UCSD-AML1 (cell line): ENCODE measurements around the gene ZNF165.
"Not testable (repeated sequence)": the region's sequence is repeated elsewhere in the genome, so short reads cannot be mapped to it uniquely, and the experiment has no call there.

Experiments used
- DNase-seq: peaks from one replicate; lab custom pipeline; 2025; ENCODE audit not compliant: unreplicated experiment; lab: John Stamatoyannopoulos, UW

The ZNF165 gene

DNA sequence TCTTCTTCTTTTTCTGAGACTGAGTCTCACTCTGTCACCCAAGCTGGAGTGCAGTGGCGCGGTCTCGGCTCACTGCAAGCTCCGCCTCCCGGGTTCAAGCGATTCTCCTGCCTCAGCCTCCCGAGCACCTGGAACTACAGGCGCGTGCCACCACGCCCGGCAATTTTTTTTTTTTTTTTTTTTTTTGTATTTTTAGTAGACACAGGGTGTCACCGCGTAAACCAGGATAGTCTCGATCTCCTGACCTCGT lies at the start of gene ZNF165:
ZNF165 (plus strand) TSS at position 188 of the 250 bp plus-strand sequence. CDS start 4,913 bp downstream, outside the sequence.
- DNase-seq, result not testable (repeated sequence)

DNA sequence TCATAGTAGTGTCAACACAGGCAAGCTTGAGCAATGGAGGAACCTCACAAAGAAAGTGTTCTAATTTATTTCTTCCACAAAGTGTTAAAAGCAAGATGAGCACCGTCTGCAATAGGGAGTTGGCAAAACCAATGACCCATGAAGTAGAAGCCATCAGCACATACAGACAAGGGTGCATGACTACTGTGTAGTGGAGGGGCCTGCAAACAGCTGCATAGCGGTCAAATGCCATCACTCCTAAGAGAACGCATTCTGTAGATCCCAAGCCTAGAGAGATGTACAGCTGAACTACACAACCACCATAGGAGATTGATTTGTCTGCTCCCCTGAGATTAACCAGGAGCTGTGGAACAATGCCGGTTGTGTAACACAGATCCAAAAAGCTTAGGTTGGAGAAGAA lies 26.8 kb upstream of the ZNF165 start:
- DNase-seq, result no peak

DNA sequence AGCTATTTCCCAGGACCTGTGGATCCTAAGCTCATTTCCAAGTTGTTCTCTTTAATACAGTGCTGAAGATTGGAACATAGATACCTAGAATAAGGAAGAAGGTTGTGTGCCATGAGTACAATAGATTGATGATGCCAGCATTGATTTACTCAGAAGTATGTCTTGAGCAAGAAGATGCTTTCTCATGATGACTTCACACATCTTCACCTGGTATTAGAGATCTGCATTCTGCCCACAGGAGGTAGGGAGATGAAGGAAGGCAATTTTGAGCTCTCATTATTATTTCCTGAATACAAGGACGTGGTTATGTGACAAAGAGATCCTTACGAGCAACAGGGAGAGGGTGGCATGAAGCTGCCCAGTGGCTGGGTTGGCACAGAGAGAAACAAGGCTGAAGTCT lies 20.0 kb upstream of the ZNF165 start:
- no peak for DNase-seq

DNA sequence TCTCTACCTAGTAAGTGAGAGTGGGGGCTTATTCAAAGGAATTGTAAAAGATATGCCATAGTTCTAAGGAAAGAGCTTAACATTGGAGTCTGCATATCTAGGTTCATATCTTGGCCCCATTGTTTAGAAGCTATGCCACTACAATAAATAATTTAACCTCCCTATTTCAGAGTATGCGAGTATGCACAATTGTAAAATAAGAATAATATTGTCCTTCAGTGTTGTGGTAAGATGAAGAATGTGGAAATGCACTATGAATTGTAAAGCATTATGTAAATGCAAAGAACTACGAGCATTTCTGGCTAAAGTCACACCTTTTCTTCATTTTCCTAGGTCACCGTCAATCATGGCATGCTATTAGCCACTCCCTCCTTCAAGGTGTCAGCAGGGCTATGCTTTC lies 16.1 kb upstream of the ZNF165 start:
- DNase-seq, result no peak

DNA sequence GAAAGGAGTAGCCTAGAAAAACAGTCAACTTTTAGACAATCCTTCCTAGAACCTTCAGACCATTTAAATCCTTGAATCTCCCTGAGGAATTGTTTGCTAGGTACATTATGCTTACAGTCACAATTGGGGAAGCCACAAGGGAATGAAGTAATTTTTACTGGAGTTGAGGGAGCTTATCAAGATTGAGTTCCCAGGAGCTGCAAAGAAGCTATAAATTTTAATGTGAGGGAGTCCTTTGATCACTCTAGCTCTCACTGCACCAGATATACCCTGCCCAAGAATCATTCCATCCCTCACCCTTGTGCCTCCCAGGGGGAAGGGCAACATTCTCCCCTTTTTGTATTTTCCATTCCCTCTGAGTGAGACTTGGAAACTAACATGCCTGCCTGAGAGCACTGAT lies 12.3 kb upstream of the ZNF165 start:
- DNase-seq, result no peak

DNA sequence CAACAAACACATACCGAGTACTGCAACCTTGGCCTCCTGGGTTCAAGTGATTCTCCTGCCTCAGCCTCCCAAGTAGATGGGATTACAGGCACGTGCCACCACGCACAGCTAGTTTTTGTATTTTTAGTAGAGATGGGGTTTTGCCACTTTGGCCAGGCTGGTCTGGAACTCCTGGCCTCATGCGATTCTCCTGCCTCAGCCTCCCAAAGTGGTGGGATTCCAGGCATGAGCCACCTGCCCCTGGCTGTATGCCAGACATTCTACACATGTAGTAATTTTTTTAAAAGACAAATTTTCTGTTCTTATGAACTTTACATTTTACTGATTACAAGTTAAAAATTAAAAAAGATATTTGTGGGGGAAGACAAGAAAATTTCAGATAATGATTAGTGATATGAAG lies 9.4 kb upstream of the ZNF165 start:
- DNase-seq, result not testable (repeated sequence)

DNA sequence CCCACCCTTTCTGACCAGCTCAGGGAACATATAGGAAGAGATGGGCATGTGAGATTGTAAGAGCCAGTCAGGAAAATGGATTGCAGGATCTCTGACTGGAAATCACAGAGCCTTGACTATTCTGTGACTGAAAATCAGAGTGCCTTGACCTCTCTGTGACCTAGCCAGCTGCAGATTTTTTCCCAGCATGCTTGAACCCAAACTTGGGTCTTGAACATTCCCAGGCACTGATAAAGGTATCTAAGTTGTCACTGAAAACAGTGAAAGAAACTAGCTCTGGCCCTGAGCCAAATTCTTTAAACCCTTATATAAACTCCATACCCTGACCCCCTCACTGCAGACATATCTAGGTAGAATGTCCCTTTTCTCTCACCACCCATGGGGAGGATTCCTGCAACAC lies 2.3 kb upstream of the ZNF165 start:
- no peak for DNase-seq

DNA sequence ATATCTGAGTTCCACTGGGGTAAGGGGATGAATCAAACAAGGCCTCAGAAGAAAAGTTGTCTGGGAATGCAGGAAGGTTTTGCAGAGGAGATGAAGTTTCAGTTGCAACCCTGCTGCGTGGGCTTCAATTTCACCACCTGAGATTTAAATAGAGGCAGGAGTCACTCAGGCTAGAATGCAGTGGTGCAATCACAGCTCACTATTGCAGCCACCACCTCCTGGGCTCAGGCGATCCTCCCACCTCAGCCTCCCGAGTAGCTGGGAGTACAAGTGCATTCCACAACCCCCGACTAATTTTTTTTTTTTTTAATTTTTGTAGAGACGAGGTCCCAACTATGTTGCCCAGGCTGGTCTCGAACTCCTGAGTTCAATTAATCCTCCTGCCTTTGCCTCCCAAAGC lies 1.5 kb upstream of the ZNF165 start:
- DNase-seq, result no peak

DNA sequence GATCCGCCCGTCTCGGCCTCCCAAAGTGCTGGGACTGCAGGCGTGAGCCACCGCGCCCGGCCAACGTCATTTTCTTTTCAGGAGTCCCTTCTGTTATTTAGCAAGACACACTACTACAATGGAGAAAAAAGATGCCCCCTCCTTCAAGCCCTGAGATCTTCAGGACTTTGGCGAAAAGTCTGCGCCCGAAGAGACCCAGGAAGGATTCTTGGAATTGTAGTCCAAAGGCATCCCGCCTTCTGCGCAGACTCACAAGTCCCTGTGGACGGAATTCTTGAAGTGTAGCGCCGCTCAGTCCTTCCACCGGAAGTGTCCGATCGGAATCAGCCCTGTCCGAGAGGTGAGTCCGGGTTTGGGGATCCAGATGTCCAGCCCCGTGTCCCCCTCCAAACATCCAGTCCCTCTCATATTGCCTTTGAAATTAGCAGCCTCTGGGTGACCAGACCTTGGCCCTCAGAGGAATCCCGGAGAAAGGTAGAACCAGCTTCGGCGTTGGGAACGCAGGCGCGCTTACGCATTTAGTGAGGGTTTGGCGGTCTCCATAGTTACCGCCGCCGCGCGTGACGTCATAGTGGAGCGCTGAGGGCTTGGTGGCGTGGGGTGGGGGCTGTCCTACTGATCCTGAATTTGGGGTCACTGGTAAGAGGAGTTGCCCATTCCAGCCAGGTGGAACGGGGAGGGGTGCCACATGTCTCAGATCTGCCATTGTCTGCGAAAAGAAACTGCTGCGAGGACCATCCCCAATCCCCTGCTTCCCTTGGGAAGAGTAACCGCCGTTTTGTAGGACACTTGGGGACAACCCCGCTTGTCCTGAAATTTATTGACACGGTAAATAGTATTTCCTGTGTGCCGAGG lies 490 bp downstream of the ZNF165 start:
- peak; percentile 92 for DNase-seq

DNA sequence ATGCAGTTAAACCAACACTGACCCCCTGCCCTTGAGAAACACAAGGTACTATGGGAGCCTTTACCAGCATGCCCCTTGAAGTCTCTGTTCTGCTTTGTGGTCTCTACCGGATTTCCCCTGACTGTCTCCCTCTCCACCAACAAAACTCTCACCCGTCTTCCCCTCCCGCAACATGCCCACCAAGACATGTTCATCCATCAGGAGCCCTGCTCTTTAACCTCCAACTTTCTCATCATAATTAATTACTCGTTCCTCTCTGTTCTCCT lies 1.1 kb downstream of the ZNF165 start:
- DNase-seq, result peak; percentile 39

DNA sequence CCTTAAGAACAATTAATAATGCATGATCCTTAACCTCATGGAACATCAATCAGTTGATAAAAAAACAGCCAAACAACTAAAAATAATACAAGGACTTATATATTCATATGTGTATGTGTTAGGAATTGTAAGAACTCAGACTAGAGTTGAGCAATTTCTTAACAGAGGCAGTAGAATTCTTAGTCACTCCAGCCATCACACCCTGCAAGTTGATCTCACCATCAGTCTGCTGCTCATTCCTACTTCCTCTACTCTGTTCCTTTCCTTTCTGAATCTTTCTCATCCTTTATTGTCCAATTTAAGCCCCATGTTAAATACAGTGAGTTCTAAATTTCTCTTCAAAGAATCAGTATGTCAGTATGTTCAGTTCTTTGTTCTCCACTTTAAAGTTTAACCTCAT lies 2.6 kb downstream of the ZNF165 start:
- no peak for DNase-seq

DNA sequence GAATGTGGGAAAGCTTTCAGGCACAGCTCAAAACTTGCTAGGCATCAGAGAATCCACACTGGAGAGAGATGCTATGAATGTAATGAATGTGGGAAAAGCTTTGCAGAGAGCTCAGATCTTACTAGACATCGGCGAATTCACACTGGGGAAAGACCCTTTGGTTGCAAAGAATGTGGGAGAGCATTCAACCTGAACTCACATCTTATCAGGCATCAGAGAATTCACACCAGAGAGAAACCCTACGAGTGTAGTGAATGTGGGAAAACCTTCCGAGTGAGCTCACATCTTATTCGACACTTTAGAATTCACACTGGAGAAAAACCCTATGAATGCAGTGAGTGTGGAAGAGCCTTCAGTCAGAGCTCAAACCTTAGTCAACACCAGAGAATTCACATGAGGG lies 8.7 kb downstream of the ZNF165 start:
- no peak for DNase-seq

DNA sequence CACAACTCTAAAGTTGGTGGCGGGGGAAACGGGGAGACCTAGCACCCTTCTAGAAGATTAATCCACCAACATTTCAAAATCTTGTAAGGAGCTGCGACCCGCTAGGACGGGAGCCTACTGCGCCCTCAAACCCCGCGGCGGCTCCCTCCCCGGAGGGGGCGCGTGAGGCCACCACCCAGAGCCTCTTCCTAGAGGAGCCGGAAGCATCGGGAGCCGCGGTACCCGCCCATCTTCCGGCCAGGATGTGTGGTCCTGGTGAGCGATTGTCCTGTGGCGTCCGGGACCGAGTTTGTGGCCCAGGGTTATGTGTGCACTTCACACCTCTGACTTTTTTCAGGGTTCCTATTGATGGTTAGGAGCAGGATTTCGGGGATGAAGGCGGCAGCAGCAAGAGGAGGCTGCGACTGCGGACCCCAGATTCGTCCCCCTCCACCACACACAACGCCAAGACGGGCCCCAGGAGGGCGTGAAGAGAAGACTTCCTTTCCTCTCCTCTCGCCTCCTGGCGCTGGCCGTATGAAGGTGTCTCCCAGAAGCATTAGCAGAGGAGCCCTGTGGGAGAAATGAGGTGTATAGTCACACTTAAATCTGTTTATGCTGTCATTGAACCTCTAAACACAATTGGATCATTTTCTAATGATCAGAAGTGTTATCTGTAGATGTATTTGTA lies 10.7 kb downstream of the ZNF165 start:
- no peak for DNase-seq

DNA sequence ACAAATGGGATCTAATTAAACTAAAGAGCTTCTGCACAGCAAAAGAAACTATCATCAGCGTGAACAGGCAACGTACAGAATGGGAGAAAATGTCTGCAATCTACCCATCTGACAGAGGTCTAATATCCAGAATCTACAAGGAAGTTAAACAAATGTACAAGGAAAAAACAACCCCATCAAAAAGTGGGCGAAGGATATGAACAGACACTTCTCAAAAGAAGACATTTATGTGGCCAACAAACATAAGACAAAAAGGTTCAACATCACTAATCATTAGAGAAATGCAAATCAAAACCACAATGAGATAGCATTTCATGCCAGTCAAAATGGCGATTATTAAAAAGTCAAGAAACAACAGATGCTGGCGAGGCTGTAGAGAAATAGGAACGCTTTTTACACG lies 21.9 kb downstream of the ZNF165 start:
- DNase-seq, result not testable (repeated sequence)

DNA sequence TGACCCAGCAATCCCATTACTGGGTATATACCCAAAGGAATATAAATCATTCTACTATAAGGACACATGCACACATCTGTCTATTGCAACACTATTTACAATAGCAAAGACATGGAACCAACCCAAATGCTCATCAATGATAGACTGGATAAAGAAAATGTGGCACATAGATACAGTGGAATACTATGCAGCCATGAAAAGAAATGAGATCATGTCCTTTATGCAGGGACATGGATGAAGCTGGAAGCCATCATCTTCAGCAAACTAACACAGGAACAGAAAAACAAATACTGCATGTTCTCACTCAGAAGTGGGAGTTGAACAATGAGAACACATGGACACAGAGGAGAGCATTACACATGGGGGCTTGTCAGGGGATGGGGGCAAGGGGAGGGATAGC lies 22.3 kb downstream of the ZNF165 start:
- not testable (repeated sequence) for DNase-seq

DNA sequence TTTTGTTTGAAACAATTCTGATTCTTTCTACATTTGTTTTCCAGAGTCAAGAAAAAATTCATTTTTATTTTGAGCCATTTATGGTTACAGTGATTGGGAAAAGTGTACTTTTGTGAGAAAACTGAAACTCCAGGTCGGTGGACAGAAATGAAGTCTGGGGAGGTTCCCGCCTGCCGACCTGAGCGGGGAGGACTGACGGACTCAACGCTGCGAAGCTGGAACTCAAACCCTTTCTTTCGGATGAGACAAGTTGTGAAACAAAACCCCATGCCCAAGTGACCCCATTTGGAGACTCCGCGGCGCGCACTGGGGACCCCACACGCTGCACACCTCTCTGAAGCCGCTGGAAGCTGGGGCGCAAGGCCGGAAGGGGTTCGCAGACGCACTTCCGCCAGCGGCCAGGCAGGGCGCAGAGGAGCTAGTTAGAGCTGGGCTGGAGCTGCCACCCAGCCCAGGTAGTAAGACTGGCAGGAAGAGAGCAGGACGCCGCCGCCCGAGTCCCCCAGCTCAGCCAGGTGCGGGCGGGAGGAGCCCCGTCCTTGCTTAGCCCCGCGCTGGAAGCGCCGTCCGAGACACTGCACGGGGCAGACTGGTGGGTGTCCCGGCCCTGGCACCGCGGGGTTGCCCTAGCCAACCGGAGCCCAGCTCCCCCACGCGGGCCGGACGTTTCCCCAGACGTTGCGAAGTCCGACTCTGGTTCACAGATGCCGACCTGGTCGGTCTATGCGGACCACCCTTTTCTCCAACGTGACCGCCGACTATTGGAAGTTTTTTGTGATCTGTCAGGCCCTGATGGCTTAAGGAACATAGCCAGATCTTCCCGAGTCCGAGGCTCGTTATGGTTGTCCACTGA lies 24.2 kb downstream of the ZNF165 start:
- peak; percentile 83 for DNase-seq

DNA sequence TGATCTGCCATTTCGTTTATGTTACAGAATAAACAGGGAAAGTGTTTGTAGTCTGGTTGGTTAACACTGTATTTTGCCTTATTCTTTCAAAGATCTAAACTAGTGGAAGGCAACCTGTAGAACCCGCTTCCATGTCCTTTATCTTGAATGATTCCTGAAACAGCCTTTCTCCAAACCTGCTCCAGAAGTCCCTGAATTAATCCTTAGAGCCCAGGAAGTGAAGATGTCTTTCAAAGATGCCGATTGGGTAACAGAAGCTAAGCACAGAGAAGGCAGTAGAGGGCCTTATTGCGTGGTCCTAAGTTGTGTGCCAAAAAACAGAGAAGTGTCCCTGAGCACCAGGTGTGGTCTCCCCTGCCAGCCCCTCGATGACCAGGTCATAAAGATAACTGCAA lies 24.9 kb downstream of the ZNF165 start:
- DNase-seq, result no peak

DNA sequence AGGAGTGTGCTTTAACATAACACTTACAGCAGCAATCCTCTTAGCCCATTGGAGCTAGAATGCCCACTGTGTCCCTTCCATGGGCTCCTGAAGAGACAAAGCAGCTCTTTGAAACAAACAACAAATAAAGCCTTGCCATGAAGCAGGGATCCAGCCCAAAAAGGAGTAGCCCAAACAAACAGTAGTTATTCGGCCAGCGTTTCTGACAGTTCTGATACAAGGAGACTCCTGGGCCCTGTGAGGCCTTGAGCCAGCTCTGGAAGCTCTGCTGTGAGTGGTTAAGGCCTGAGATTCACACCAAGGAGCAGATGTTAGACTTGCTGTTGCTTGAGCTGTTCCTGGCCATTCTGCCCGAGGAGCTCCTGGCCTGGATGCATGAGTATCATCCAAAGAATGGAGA lies 27.1 kb downstream of the ZNF165 start:
- DNase-seq, result no peak

DNA sequence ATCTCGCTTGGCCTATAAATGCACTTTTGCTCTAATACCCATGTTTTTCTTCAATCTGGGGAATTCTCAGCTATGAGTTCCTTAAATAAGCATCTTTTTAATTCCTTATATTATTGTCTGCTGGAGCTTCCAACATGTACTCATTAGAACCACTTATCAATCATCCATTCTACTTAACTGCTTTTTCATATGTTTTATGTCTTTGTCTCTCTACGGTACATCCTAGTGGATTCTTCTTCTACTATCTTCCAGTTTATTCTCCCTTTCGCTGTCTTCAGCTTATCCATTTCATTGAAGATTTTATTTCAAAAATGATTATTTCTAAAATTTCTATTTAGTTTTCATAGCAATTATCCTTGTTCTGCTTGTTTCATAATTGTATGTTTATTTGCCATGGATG lies 31.6 kb downstream of the ZNF165 start:
- DNase-seq, result no peak

DNA sequence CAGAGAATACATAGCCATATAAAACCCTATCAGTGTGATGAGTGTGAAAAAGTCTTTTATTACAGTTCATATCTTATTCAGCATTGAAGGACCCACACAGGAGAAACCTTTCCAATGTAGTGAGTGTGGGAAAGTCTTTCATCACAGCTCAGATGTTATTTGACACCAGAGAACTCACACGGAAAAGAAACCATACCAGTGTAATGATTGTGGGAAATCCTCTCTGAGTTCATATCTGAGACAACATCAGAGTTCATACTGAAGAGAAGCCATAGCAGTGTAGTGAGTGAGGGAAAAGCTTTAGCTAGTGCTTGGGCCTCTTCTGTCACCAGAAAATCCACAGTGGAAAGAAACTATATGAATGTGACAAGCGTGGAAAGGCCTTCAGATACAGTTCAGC lies 35.4 kb downstream of the ZNF165 start:
- DNase-seq, result no peak

DNA sequence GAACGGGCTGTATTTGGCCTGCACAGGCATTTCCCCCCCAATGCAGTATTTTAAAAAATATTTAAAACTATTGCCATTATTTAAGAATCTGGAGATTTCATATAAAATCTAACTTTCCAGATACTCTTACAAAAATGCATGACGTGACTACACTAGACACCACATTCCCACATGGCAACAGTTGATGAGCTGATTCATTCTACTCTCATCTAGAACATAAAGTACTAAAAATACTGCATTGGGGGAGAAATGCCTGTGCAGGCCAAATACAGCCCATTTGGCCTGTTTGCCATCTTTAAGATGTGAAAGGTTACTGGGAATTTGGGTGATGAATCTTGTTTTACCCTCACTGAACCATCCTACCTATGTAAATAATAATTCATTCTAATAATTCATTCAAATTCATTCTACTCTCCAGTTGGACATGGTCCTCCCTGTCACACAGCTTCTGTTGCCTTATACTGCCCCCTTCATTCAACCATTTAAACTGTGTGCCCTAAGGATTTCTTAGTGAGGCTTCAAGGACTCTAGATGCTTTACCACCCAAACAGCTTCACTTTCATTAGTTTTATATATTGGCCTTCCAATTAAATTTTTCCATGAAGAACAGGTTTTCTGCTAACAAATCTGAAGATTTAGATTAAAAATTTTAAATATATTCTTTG lies 37.1 kb downstream of the ZNF165 start:
- DNase-seq, result no peak

DNA sequence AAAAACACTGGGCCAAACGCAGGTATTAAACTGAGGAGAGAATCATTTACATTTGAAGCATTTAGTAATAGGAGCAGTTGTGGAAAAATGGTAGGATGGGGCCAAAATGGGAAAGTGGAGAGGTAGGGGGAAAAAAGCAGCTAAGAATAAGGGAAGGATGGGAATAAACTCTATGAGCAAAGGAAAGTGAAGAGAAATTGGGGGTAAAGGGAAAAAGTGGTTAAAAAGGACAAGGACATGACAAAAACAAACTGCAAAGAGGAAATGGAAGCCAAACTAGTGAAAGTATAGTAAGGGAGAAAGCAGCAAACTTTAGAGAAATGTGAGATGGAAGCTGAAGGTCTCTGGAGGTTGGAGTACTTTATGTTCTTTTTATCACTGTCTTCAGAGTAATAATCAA lies 37.8 kb downstream of the ZNF165 start:
- DNase-seq, result no peak
